HG02588 (cell line): ENCODE data around the gene ABCC1.
"Not testable (repeated sequence)": the region's sequence is repeated elsewhere in the genome, so short reads cannot be mapped to it uniquely, and the experiment has no call there.

Source experiments
- ATAC-seq: cut with Tn5 transposase; IDR thresholded peaks from one replicate; pipeline ENCODE4 v1.9.1; 2021; ENCODE audit warnings: mild to moderate bottlenecking, moderate library complexity; ENCODE audit not compliant: unreplicated experiment

Gene ABCC1

GRCh38 chr16:15949210-15950160 is at the start of gene ABCC1:
ABCC1 (plus strand) TSS chr16:15949616; CDS start chr16:15949752, 136 bp downstream.
- ATAC-seq = peak; percentile 54

DNA sequence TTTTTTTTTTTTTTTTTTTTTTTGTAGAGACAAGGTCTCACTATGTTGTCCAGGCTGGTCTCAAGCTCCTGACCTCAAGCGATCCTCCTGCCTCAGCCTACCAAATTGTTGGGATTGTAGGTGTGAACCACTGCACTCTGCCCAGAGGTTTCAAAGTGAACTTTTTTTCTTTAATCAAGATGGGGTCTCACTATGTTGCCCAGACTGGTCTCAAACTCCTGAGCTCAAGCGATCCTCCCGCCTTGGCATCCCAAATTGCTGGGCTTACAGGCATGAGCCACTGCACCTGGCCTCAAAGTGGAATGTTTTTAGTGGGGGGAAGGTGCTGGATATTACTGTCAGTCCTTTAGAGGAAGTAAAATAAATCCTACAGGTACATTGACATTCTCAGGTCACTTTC is 49.1 kb upstream of the ABCC1 start:
- ATAC-seq = no peak

GRCh38 chr16:15900901-15901500 is 48.4 kb upstream of the ABCC1 start:
- no peak for ATAC-seq

DNA sequence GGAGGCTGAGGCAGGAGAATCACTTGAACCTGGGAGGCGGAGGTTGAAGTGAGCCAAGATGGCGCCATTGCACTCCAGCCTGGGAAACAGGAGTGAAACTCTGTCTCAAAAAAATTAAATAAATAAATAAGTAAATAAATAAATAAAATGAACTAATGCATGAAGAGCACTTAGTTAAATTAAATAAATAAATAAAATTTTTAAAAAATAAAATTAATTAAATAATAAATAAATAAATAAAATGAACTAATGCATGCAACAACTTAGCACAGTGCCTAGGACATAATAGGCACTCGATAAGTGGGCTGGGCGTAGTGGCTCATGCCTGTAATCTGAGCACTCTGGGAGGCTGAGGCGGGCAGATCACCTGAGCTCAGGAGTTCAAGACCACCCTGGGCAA is 45.5 kb upstream of the ABCC1 start:
- no peak for ATAC-seq

DNA sequence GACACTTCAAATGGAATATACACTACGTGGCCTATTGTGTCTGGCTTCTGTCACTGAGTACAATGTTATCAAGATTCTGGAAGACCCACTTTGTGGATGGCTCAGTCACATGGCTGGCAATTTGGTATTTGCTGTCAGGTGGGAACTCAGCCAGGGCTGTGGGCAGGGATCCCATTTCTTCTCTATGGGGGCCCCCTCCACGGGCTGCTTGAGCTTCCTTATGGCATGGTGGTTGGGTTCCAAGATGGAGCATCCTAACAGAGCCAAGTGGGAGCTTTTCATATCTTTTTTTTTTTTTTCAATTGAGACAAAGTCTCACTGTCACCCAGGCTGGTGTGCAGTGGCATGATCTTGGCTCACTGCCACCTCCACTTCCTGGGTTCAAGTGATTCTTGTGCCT is 43.0 kb upstream of the ABCC1 start:
- no peak for ATAC-seq

GRCh38 chr16:15907863-15908478 is 41.4 kb upstream of the ABCC1 start:
- peak; percentile 100 for ATAC-seq

DNA sequence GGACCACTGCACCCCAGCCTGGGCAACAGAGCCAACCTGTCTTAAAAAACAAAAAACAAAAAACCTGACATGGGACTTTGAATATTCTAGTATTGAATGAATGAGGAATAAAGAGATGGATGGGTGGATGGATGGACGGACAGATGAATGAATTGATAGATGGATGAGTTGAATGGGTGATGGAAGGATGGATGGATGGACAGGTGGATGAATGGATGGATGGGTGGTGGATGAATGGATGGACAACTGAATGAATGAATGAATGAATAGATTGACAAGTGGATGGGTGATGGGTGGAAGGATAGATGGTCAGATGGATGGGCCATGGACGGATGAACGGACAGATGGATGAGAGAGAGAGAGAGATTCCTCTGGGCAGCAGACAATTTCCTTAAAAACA is 38.2 kb upstream of the ABCC1 start:
- ATAC-seq = no peak

DNA sequence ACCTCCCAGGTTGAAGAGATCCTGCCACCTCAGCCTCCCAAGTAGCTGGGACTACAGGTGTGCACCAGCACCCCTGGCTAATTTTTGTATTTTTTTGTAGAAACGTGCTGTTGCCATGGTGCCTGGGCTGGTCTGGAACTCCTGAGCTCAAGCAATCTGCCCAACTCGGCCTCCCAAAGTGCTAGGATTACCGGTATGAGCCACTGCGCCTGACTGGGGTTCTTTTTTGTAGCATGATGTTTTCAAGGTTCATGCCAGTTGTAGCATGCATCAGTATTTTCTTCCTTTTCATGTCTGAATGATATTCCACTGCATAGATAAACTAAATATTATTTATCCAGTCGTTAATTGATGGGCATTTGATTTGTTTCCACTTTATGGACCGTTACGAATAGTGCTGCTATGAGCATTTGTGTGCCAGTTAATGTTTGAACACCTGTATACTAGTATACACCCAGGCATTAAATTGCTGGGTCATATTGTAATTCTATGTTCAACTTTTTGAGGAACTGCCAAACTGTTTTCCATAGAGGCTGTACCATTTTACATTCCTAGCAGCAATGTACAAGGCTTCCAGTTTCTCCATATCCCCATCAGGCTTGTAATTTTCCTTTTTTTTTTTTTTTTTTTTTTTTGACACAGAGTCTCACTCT is 36.2 kb upstream of the ABCC1 start:
- no peak for ATAC-seq

GRCh38 chr16:15915555-15916081 is 33.8 kb upstream of the ABCC1 start:
- ATAC-seq = no peak

GRCh38 chr16:15916323-15916722 is 33.1 kb upstream of the ABCC1 start:
- no peak for ATAC-seq

GRCh38 chr16:15918314-15918713 is 31.1 kb upstream of the ABCC1 start:
- ATAC-seq = not testable (repeated sequence)

GRCh38 chr16:15919331-15919730 is 30.1 kb upstream of the ABCC1 start:
- no peak for ATAC-seq

DNA sequence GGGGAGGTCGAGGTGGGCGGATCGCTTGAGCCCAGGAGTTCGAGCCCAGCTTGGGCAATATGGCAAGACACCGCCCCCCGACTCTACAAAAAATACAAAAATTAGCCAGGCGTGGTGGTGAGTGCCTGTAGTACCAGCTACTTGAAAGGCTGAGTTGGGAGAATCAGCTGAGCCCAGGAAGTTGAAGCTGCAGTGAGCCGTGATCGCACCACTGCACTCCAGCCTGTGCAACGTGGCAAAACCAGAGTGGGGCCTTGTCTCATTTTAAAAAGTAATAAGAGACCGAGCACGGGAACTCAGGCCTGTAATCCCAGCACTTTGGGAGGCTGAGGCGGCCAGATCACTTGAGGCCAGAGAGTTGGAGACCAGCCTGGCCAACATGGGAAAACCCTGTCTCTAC is 24.4 kb upstream of the ABCC1 start:
- ATAC-seq = no peak

GRCh38 chr16:15925631-15926030 is 23.8 kb upstream of the ABCC1 start:
- ATAC-seq = no peak

- no peak for ATAC-seq
Observed at GRCh38 chr16:15928261-15929104, 20.9 kb upstream of the ABCC1 start.

- ATAC-seq = no peak
Observed at GRCh38 chr16:15932939-15933338, 16.5 kb upstream of the ABCC1 start.

GRCh38 chr16:15933781-15934180 is 15.6 kb upstream of the ABCC1 start:
- no peak for ATAC-seq

DNA sequence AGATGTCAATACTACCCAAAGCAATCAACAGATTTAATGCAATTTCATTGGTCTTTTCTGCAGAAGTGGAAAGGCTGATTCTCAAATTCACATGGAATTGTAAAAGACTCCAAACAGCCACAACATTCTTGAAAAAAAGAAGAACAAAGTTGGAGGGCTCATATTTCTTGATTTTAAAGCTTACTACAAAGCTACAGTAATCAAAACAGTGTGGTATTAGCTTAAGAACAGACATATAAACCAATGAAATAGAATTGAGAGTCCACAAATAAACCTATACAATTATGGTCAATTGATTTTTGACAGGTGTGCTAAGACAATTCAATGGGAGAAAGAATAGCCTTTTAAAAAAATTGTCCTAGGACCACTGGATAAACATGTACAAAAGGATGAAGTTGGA is 14.4 kb upstream of the ABCC1 start:
- no peak for ATAC-seq

DNA sequence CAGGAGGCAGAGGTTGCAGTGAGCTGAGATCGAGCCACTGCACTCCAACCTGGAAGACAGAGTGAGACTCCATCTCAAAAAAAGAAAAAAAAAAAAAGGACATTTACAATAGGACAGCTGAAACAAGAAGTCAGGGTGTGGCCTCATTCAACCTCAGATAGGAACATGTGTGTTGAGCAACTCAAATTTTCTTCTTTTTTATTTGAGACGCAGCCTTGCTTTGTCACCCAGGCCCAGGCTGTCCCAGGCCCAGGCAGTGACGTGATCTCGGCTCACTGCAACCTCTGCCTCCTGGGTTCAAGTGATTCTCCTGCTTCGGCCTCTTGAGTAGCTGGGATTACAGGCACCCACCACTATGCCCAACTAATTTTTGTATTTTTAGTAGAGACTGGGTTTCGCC is 12.6 kb upstream of the ABCC1 start:
- ATAC-seq = not testable (repeated sequence)
